Osteocyte (in vitro differentiated cells): ENCODE measurements around the gene CCSER1. TPM values are rescaled to one million over a fixed set of nuclear protein-coding genes. Genes with fewer than 3 reads are reported as not detected.

ENCODE experiments used
- DNase-seq: peaks from one replicate; pipeline ENCODE4 v3.0.0; 2021; ENCODE audit warnings: mixed read lengths; ENCODE audit not compliant: unreplicated experiment; ENCODE audit errors: extremely low spot score
- H3K27ac Mint-ChIP-seq: one replicate; pipeline ENCODE4 v1.8.0; 2021; ENCODE audit warnings: mild to moderate bottlenecking, mixed read lengths; ENCODE audit not compliant: unreplicated experiment
- H3K27me3 Mint-ChIP-seq: one replicate; pipeline ENCODE4 v1.8.0; 2021; ENCODE audit warnings: mixed read lengths; ENCODE audit not compliant: unreplicated experiment
- H3K36me3 Mint-ChIP-seq: one replicate; pipeline ENCODE4 v1.8.0; 2021; ENCODE audit warnings: mixed read lengths; ENCODE audit not compliant: unreplicated experiment
- H3K4me1 Mint-ChIP-seq: one replicate; pipeline ENCODE4 v1.8.0; 2021; ENCODE audit warnings: mixed read lengths; ENCODE audit not compliant: unreplicated experiment
- H3K4me3 Mint-ChIP-seq: one replicate; pipeline ENCODE4 v1.8.0; 2021; ENCODE audit warnings: mild to moderate bottlenecking, moderate library complexity, mixed read lengths; ENCODE audit not compliant: unreplicated experiment
- H3K9me3 Mint-ChIP-seq: one replicate; pipeline ENCODE4 v1.8.0; 2021; ENCODE audit warnings: mixed read lengths; ENCODE audit not compliant: unreplicated experiment
- CTCF ChIP-seq: fragments of 200-600 bp; sonication (generic); IDR thresholded peaks from 2 replicates; pipeline ENCODE4 v1.5.0; 2021; ENCODE audit warnings: antibody characterized with exemption, mild to moderate bottlenecking, moderate library complexity
- total RNA-seq: library from RNA; stranded (reverse); gene quantifications from 2 replicates; pipeline ENCODE4 v1.2.1, GENCODE V29; 2021

Gene CCSER1
- total RNA-seq, 1 donor from 2014 or later: not detected

GRCh38 chr4:90120037-90120436 is 7.2 kb upstream of the CCSER1 start:
- Mint-ChIP-seq H3K4me3 (no peak overlapping the region), H3K36me3 (no peaks in the 10 kb centered on the region), H3K9me3 (no peaks in the 10 kb centered on the region), H3K27me3 (peaks cover 22% of the 10 kb centered on the region), H3K4me1 (no peaks in the 10 kb centered on the region), H3K27ac (no peak overlapping the region)
- no peak for TF ChIP-seq CTCF
- no peak for DNase-seq

- Mint-ChIP-seq H3K4me1 (no peaks in the 10 kb centered on the region), H3K27ac (no peak overlapping the region), H3K36me3 (no peaks in the 10 kb centered on the region), H3K9me3 (no peaks in the 10 kb centered on the region), H3K27me3 (peaks cover 29% of the 10 kb centered on the region), H3K4me3 (no peak overlapping the region)
- no peak for TF ChIP-seq CTCF
- DNase-seq: no peak
These were observed 6.4 kb upstream of the CCSER1 start for GRCh38 chr4:90120815-90121214.

- Mint-ChIP-seq H3K27ac (no peak overlapping the region), H3K4me1 (peaks cover 2% of the 10 kb centered on the region), H3K4me3 (no peak overlapping the region), H3K9me3 (no peaks in the 10 kb centered on the region), H3K27me3 (peaks cover 39% of the 10 kb centered on the region), H3K36me3 (no peaks in the 10 kb centered on the region)
- TF ChIP-seq CTCF: no peak
- no peak for DNase-seq
These were observed 5.4 kb upstream of the CCSER1 start for GRCh38 chr4:90121676-90122354.

- H3K9me3 Mint-ChIP-seq: no peaks in the 10 kb centered on the region
- no peak overlapping the region for H3K4me3 Mint-ChIP-seq
- peaks cover 43% of the 10 kb centered on the region for H3K27me3 Mint-ChIP-seq
- DNase-seq: no peak
- H3K4me1 Mint-ChIP-seq: peaks cover 5% of the 10 kb centered on the region
- no peaks in the 10 kb centered on the region for H3K36me3 Mint-ChIP-seq
- no peak overlapping the region for H3K27ac Mint-ChIP-seq
- TF ChIP-seq CTCF: no peak
These were observed 4.8 kb upstream of the CCSER1 start for GRCh38 chr4:90122355-90122748.

GRCh38 chr4:90124276-90124675 is 2.9 kb upstream of the CCSER1 start:
- no peak overlapping the region for H3K4me3 Mint-ChIP-seq
- no peak for TF ChIP-seq CTCF
- no peaks in the 10 kb centered on the region for H3K36me3 Mint-ChIP-seq
- H3K27me3 Mint-ChIP-seq: peaks cover 52% of the 10 kb centered on the region
- no peak for DNase-seq
- H3K4me1 Mint-ChIP-seq: peaks cover 16% of the 10 kb centered on the region
- no peaks in the 10 kb centered on the region for H3K9me3 Mint-ChIP-seq
- no peak overlapping the region for H3K27ac Mint-ChIP-seq
